ENCODE results near the gene GABBR2. TPM values are rescaled to one million over a fixed set of nuclear protein-coding genes. Genes with fewer than 3 reads are reported as not detected.

Gene GABBR2
- total and polyA plus RNA-seq, 2 experiments from 2014 or later = 0.89 to 1.3 TPM

GRCh38 chr9:98255061-98255577 lies 453.6 kb downstream of the GABBR2 start (continued):
- TF ChIP-seq ZNF462 (CRISPR knock-in tag; IDR thresholded peaks at IDR 0.05) = no peak

- no peak for DNase-seq (ENCODE audit: low spot score)
- H3K4me3 Mint-ChIP-seq = peak overlapping the region; percentile 83
- no peak for ATAC-seq
- Histone ChIP-seq H3K4me1 (ENCODE audit: insufficient read depth) (peaks cover 15% of the 10 kb centered on the region; the same call in 1 of the 2 replicates), H3K27me3 (ENCODE audit: insufficient read depth) (no peaks in the 10 kb centered on the region), H2AFZ (peak overlapping the region; percentile 97), H3K9me2 (ENCODE audit: insufficient read depth) (no peaks in the 10 kb centered on the region), H3K36me3 (ENCODE audit: insufficient read depth) (no peaks in the 10 kb centered on the region), H3K79me2 (replicated peaks; ENCODE audit: insufficient read depth) (peaks cover 10% of the 10 kb centered on the region), H3K4me3 (peak overlapping the region; percentile 92), H4K20me1 (replicated peaks; ENCODE audit: insufficient read depth) (peaks cover 16% of the 10 kb centered on the region), H3K4me2 (peak overlapping the region; percentile 94), H3K27ac (ENCODE audit: low read depth) (no peak overlapping the region), H3F3A (replicated peaks; ENCODE audit: low read depth) (peaks cover 12% of the 10 kb centered on the region; the same call in 1 of the 2 replicates)
- no peak for TF ChIP-seq ZNF462 (CRISPR knock-in tag; IDR thresholded peaks at IDR 0.05)
- no peak for TF ChIP-seq STAT1 (IDR thresholded peaks at IDR 0.05; ENCODE audit: unreplicated experiment)
- no peak for TF ChIP-seq EZH2 (IDR thresholded peaks at IDR 0.05; ENCODE audit: low read depth, unreplicated experiment)
- TF ChIP-seq NANOG (IDR thresholded peaks at IDR 0.05; ENCODE audit: borderline replicate concordance) = no peak
- TF ChIP-seq JUNB (IDR thresholded peaks at IDR 0.05; ENCODE audit: unreplicated experiment) = no peak
- no peaks in the 10 kb centered on the region for H3K9me3 Mint-ChIP-seq
- H3K27me3 Mint-ChIP-seq (ENCODE audit: insufficient read depth, low read depth, poor library complexity) = peaks cover 6% of the 10 kb centered on the region
- H3K27ac Mint-ChIP-seq = no peak overlapping the region
- no peaks in the 10 kb centered on the region for H3K36me3 Mint-ChIP-seq (ENCODE audit: low read depth)
- H3K4me1 Mint-ChIP-seq = peaks cover 25% of the 10 kb centered on the region
Observed at GRCh38 chr9:98254228-98255060, 454.3 kb downstream of the GABBR2 start.

Data from GM23338 (cell line).